Stimulated activated effector memory CD8-positive, alpha-beta T cell treated with anti-CD3 and anti-CD28 coated beads, Interleukin-12 subunit alpha, Interleukin-12 subunit beta, amount 100 ng/mL, for 72 hours (primary cell): ENCODE results near the gene SRPK3.
A peak's percentile ranks its signal among the peaks of the same experiment; 100 is the strongest.

Experiments
- ATAC-seq: fragments of 150-1000 bp; cut with Tn5 transposase; 2 replicates; pipeline ENCODE4 v1.10.0; 2021
- DNase-seq, 2 donors: peaks; one replicate each; pipeline ENCODE4 v3.0.0; 2021 to 2022; ENCODE audit warnings: low spot score in 2 of 2
- H3K27ac Mint-ChIP-seq: one replicate; pipeline ENCODE4 v1.8.0; 2022; ENCODE audit warnings: mild to moderate bottlenecking, mixed read lengths
- H3K36me3 Mint-ChIP-seq: one replicate; pipeline ENCODE4 v1.8.0; 2022; ENCODE audit warnings: mild to moderate bottlenecking, mixed read lengths
- H3K4me1 Mint-ChIP-seq: one replicate; pipeline ENCODE4 v1.8.0; 2022; ENCODE audit warnings: mixed read lengths
- H3K4me3 Mint-ChIP-seq: one replicate; pipeline ENCODE4 v1.8.0; 2022; ENCODE audit warnings: mild to moderate bottlenecking, mixed read lengths
- H3K9me3 Mint-ChIP-seq: one replicate; pipeline ENCODE4 v1.8.0; 2022; ENCODE audit warnings: mixed read lengths

Gene SRPK3

DNA sequence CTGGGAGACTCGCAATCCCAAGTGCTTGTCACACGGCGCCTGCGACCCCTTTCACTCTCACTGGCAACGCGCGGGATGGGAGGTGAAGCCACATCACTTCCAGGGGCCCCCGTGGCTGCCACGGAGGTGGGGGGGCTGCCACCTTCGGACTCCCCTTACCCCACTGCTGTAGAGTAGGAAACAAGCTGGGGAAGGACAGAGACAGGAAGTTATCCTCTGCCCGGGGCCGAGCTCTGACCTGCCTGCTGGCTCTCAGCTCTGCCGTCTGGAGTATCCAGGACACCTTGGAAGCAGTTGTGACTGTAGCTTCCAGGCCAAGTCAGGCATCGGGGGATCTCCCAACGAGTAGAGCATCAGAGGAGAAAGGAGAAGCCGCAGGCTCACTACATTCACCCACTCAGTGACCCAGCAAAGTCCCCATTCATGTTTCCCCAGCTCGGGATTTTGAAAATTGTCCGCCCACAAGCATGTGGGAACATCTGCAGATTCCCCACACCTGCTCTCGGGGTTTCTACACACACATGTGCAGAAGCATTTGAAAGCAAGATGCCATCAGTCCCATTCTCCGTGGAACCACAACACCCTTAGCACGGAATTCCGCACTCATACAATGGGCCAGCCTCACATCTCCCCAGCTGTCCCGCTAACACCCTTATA lies 38.7 kb downstream of the SRPK3 start:
- Mint-ChIP-seq H3K36me3 (no peaks in the 10 kb centered on the region), H3K4me1 (peaks cover 52% of the 10 kb centered on the region), H3K27ac (no peak overlapping the region), H3K4me3 (peak overlapping the region; percentile 58), H3K9me3 (no peaks in the 10 kb centered on the region)
- DNase-seq (no peak), ATAC-seq (no peak)

DNA sequence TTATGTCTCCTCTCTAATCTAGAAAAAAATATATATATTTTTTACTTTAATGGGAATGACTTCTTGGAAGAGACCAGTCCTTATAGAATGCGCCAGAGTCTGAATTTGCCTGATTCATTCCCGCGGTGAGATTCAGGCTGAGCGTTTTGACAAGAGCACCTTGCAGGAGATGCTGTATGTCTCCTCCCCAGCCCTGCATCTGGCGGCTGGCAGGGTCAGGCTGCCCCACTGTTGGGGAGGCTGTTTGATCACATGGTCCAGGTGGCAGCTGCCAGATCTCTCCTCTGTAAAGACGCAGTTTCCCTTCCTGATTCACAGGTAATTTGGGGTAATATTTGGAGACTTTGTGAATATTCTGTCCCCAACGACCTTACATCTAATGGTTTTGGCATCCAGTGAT lies 39.8 kb downstream of the SRPK3 start:
- Mint-ChIP-seq H3K4me3 (no peak overlapping the region), H3K9me3 (no peaks in the 10 kb centered on the region), H3K27ac (no peak overlapping the region), H3K4me1 (peaks cover 45% of the 10 kb centered on the region), H3K36me3 (no peaks in the 10 kb centered on the region)
- ATAC-seq, result no peak
- DNase-seq, result no peak

DNA sequence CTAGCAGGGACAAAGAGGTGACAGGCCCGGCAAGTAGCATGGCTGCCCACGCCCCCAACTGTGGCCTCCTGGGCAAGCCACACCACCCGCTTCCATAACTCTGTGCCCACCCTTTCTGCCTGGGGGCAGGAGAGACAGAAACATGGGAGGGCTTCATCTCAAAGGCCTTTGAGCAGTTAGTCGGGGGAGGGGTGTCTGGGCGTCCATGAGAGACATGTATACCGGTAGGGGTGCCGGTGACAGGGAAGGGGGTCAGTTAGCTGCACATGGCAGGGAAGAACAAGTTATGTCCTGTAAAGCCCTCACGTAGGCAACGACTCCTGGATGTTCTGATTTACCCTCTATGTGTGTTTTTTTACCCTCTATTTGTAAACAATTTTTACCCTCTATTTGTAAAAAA lies 40.2 kb downstream of the SRPK3 start:
- ATAC-seq (no peak), DNase-seq (no peak)
- Mint-ChIP-seq H3K27ac (no peak overlapping the region), H3K9me3 (no peaks in the 10 kb centered on the region), H3K4me3 (no peak overlapping the region), H3K36me3 (no peaks in the 10 kb centered on the region), H3K4me1 (peaks cover 45% of the 10 kb centered on the region)

DNA sequence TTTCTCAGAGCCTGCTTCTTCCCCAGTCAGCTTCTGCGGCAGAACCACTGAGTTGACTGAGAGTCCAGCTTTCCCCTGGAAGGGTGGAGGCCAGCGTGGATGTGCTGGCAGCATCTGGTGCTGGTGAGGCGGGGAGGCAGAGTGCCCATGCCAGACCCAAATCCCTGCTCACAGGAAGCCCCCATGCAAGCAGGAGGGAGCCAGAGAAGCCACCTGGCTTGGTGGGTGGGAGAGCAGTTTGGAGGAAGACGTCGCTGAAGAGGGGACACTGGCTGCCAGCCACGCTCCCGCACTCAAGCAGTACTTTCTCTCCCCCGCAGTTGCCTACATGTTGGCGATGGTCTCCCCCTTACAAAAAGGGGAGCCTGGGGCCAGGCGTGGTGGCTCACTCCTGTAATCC lies 43.5 kb downstream of the SRPK3 start:
- Mint-ChIP-seq H3K36me3 (peaks cover 5% of the 10 kb centered on the region), H3K27ac (no peak overlapping the region)

DNA sequence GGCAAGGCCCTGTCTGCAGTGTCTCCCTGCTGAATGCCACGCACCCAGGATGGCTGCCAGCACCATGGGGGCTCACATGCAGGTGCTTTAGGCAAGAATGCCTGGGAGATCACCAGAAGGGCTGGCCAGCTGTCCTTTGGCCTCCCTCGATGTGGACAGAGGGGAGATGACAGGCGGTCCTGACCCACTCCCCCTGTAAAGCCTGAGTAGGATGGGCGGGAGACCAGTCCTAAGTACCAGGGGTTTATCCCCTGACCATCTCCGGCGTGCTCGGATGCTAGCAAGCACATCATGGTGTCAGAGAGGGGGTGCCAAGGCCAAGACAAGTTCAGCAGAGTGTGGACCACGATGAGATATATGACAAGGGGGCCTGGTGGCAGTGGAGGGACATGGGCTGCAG lies 44.2 kb downstream of the SRPK3 start:
- Mint-ChIP-seq H3K4me3 (no peak overlapping the region), H3K4me1 (peaks cover 37% of the 10 kb centered on the region), H3K9me3 (no peaks in the 10 kb centered on the region), H3K36me3 (peaks cover 5% of the 10 kb centered on the region), H3K27ac (no peak overlapping the region)
- no peak for ATAC-seq
- DNase-seq, result no peak

More for the DNA sequence above, 43.5 kb downstream of the SRPK3 start:
- no peak for DNase-seq
- Mint-ChIP-seq H3K4me1 (peaks cover 42% of the 10 kb centered on the region), H3K4me3 (no peak overlapping the region), H3K9me3 (no peaks in the 10 kb centered on the region)
- ATAC-seq, result no peak

DNA sequence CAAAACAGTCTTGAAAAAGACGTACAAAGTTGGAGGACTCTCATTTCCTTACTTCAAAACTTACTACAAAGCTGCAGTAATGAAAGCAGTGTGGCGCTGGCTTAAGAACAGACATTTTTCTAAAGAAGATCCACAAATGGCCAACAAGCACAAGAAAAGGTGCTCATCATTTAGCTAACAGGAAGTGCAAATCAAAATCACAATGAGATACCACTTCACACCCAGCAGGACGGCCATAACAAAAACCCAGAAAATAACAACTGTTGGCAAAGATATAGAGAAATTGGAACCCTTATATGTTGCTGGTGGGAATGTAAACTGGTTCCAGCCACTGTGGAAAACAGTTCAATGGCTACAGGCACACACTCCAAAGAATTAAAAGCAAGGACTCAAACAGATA lies 46.2 kb downstream of the SRPK3 start:
- Mint-ChIP-seq H3K9me3 (no peaks in the 10 kb centered on the region), H3K27ac (no peak overlapping the region), H3K36me3 (peaks cover 5% of the 10 kb centered on the region), H3K4me1 (peaks cover 25% of the 10 kb centered on the region), H3K4me3 (no peak overlapping the region)
- ATAC-seq, result no peak
- DNase-seq, result no peak

DNA sequence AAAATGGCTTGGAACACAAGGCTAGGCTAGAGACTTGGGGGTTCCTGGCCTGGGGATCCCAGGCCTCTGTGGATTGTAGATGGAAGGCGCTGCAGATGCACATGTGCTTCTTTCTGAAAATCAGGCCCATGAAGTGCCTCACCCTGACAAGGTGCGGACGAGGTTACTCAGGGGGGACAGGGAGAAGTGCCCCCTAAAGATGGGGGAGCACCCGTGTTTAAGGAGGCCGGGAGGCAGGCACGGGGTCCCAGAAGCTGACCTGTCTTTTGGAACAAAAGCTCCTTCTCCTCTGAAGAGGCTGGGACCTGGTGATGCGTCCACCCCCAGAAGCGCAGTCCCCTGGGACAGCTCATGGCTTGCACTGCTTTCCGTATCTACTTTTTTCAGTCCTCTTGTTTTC lies 47.1 kb downstream of the SRPK3 start:
- H3K9me3 Mint-ChIP-seq, result no peaks in the 10 kb centered on the region
- no peak overlapping the region for H3K27ac Mint-ChIP-seq
- DNase-seq, result no peak
- H3K4me1 Mint-ChIP-seq, result peaks cover 17% of the 10 kb centered on the region
- H3K36me3 Mint-ChIP-seq, result peaks cover 5% of the 10 kb centered on the region
- H3K4me3 Mint-ChIP-seq, result no peak overlapping the region
- ATAC-seq, result no peak

DNA sequence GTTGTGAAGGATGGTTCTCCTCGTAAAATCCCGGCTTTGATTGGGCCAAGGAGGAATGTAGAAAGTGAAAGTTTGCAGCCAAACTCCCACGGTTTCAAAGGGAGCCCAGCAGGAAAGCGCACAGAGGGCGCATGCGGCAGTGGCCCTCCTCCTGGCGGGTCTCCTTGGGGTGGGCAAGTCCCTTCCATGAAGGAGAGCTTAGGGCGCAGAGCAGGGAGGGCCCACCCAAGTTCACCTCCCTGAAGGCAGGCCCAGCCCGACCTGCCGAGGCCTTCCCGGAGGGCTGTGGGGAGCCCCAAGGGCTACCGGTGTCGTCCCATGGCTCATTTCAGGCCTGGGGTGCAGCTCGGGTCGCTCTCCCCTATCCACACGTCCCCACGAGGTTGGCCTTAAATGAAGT lies 47.5 kb downstream of the SRPK3 start:
- no peak for DNase-seq
- H3K27ac Mint-ChIP-seq, result no peak overlapping the region
- H3K9me3 Mint-ChIP-seq, result no peaks in the 10 kb centered on the region
- H3K4me1 Mint-ChIP-seq, result peaks cover 17% of the 10 kb centered on the region
- ATAC-seq, result no peak
- peak overlapping the region; percentile 61 for H3K4me3 Mint-ChIP-seq
- H3K36me3 Mint-ChIP-seq, result peaks cover 5% of the 10 kb centered on the region

DNA sequence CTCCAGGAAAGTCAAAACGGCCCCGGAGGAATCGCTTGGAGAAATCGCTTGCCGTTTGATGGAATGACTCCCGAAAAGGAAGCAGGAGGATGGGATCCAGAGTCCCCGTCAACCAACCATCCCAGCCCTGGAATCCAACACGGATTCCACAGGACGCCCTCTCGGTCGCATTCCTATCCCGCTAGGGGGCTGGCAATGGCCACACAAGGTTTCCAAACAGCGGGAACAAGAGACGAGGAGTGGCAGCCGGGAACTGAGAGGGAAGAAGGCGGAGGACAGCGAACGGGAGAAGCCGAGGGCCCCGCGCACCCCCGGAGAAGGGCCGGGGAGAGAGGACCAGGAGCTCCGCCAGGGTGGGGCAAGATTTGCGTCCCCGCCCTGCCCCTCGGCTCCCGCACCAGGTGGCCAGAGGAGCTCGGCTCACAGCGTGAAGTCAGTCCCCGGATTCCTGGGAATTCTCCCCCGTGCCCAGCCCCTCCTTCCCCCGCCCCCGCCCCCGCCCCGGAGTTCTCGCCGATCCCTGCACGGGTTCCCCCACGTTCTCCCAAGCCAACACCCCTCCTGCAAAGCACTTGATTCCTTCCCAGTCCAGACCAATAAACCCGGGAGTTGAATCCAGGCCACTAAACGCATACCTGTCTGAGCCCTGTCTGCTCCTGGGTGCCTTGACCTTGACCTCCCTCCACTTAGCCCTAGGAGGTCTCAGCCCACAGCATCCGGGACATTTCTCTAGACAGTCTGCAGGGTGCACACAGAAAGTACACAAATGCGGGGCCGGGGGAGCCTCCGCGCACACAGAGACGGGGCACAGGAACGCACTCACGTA lies 48.1 kb downstream of the SRPK3 start:
- Mint-ChIP-seq H3K4me1 (peaks cover 13% of the 10 kb centered on the region), H3K9me3 (no peaks in the 10 kb centered on the region), H3K4me3 (peak overlapping the region; percentile 61), H3K36me3 (peaks cover 5% of the 10 kb centered on the region), H3K27ac (no peak overlapping the region)
- no peak for DNase-seq
- ATAC-seq, result peak; percentile 53

DNA sequence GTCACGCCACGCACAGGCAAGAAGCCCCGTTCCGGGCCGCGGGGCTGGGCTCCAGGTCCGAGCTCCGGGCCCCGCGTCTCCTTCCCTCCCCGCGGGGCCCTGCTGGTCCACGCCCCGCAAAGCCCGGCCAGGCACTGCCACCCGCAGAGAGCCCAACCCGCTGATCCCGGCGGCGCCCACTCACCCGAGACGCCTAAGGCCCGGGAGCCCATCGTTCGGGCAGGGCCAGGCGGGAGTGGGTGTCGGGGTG lies 48.6 kb downstream of the SRPK3 start:
- DNase-seq, result no peak

DNA sequence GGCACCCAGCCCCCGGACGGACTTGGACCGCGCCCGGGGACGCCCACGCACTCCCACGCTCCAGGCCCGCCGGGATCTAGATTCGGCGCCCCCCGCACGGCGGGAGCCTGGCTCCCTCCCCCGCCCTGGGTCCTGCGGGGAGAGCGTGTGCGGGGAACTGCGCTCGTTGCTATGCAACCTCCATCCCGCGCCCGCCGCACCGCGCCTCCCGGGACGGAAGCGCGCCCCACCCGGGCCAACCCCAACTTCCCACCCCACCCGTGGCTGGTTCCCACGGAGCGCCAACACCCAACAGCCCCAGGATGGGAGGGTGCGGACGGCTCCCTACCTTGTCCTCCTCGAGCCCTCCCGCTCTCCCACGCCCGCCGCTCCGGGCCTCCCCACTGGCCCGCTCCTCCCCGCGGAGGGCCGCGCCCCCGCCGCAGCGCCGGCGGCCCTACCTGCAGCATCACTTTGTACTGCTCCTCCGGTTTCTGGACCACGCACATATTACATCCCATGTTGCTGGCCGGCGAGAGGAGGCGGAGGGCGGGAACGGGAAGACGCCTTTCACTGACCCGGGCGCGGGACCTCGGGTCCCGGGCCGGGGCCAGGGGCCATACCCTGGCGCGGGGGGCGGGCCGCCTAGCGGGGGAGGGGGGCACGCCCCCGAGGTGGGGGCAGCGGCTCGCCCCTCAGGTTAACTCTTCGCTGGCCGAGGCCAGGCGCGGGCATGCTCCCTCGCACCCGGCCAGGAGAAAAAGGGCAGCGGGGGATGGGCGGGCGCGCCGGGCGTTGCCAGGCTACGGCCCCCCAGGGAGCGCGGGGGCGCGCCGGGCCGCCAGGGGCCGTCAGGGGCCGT lies 49.2 kb downstream of the SRPK3 start, which contains the start of gene PDZD4:
Gene PDZD4 (minus strand): TSS at position 746 of the 841 bp plus-strand sequence. CDS start 246 bp downstream, at position 500.
- Mint-ChIP-seq H3K36me3 (peaks cover 5% of the 10 kb centered on the region), H3K4me3 (peak within 1 kb of the TSS; percentile 61), H3K4me1 (peaks cover 13% of the 10 kb centered on the region), H3K27ac (no peak within 1 kb of the TSS), H3K9me3 (no peaks in the 10 kb centered on the region)
- ATAC-seq (peak; percentile 73), DNase-seq (no peak)

More for the DNA sequence above, 48.6 kb downstream of the SRPK3 start:
- H3K9me3 Mint-ChIP-seq, result no peaks in the 10 kb centered on the region
- H3K36me3 Mint-ChIP-seq, result peaks cover 5% of the 10 kb centered on the region
- ATAC-seq, result peak; percentile 35
- peak overlapping the region; percentile 61 for H3K4me3 Mint-ChIP-seq
- H3K27ac Mint-ChIP-seq, result no peak overlapping the region
- H3K4me1 Mint-ChIP-seq, result peaks cover 13% of the 10 kb centered on the region

DNA sequence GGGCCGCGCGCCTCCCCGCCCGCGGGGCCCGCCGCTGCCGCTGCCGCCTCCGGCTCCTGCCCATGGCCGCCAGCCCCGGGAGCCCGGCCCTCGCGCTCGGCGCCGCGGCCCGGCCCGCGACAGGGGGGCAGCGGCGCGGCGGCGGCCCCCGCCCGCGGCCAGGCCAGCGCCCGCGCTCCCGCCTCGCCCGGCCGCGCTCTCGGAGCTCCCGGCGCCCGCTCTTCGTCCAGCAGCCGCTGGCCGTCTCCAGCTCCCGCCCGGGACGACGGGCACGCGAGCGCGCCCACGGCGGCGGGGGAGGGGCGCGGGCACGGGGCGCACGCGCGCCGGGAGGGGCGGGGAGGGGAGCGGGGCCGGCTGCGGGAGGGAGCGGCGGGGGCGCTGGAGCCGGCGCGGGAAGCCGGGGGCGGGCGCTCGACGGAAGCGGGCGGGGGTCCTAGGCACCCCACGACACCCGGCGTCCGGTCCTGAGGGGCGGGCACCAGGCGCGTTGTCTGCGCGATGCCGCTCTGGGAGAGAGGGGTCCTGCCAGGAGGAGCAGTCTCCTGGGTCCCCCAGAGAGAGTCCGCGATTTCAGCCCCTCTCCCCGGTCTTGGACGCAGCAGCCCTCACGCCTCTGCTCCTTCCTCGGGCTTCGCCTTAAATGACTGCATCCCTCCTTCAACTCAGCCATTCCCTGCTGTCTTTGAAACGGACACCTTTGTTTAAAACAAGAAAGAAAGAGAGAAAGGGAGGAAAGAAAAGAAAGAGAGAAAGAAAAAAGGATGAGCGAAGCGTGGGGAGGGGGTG lies 50.0 kb downstream of the SRPK3 start:
- no peak for DNase-seq
- H3K27ac Mint-ChIP-seq, result no peak overlapping the region
- H3K9me3 Mint-ChIP-seq, result no peaks in the 10 kb centered on the region
- H3K36me3 Mint-ChIP-seq, result peaks cover 5% of the 10 kb centered on the region
- peaks cover 13% of the 10 kb centered on the region for H3K4me1 Mint-ChIP-seq
- peak; percentile 46 for ATAC-seq
- no peak overlapping the region for H3K4me3 Mint-ChIP-seq

DNA sequence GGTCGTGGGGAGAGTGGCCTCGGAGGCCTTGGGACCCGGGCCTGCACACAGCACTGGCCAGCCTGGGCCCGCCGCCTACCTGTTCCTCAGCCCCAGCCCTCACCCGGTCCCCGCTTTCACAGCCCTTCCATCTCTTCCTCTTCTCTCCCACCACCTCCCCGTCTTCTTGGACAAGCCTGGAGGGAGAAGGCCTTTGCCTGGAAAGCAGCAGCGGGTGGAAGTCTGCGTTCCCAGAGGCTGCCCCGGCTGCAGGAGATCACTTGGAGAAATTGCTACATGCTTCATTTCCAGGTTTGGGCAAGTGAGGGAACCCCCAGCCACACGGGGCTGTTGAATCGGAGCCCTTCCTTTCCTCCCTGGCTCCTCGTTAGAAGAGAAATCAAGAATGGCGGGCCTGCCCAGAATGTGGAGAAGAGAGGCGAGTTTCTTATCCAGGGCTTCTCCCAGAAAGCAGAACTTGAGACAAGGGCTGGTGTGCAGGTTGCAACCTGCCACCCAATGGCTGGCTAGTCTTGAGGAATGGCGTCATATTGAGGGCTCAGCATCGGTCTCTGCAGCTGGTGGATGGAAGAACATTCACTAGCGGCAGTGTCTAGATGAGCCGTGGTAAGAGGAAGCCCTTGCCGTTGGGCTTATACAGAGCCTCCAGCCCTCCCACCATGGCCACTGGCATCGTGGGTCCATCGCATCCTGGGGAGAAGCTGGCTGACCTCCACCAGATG lies 50.7 kb downstream of the SRPK3 start:
- Mint-ChIP-seq H3K27ac (no peak overlapping the region), H3K9me3 (no peaks in the 10 kb centered on the region), H3K4me3 (no peak overlapping the region), H3K4me1 (peaks cover 13% of the 10 kb centered on the region), H3K36me3 (peaks cover 5% of the 10 kb centered on the region)
- ATAC-seq (no peak), DNase-seq (no peak)

DNA sequence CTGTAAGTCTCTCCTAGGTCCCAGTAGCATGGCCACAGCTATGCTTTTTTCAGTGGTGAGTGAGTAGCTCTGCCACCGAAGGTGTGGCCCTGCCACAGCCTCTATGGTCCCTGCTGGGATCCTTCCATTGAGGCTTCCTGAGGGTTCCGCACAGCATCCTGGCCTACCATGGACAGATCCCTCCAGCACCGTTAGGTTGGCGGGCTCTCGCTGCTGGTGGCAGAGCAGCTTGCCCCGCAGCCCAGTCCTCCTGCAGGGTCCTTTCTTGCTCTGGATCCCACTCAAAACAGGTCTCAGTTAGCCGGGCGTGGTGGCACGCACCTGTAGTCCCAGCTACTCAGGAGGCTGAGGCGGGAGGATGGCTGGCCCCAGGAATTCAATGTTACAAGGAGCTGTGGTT lies 51.9 kb downstream of the SRPK3 start:
- H3K27ac Mint-ChIP-seq, result no peak overlapping the region
- H3K9me3 Mint-ChIP-seq, result no peaks in the 10 kb centered on the region
- DNase-seq (no peak), ATAC-seq (no peak)
- H3K36me3 Mint-ChIP-seq, result no peaks in the 10 kb centered on the region
- peaks cover 3% of the 10 kb centered on the region for H3K4me1 Mint-ChIP-seq
- no peak overlapping the region for H3K4me3 Mint-ChIP-seq
